ENCODE results near the gene ZMYM4.

DNA sequence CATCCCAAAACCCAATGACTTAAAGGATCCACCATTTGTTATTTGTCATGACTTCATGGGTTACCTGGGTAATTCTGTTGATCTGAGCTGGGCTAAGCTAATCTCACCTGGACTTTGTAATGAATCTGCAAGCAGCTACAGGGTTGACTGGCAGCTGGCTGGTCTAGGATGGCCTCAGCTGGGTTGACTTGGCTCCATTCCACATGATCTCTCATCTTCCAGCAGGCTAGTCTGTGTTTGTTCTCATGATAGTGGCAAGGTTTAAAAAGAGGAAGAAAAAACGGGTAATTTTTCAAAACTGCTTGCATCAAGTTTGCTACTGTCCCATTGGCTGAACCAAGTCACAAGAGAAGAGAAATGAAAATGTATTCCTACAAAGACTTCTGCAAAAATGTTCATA is 24.8 kb upstream of the ZMYM4 start:
- TF ChIP-seq EP300 (IDR thresholded peaks at IDR 0.05) (no peak), POLR2A (IDR thresholded peaks at IDR 0.05) (no peak)

Measured in stomach (tissue), 4 donors.